SK-N-SH treated with all-trans-retinoic acid at 6 μM for 48 hours (cell line): ENCODE data around the gene SLX4IP.

Source experiments
- ATAC-seq: fragments of 200-7000 bp; cut with Tn5 transposase; 3 replicates; pipeline ENCODE4 v1.9.1; 2020; ENCODE audit warnings: mild to moderate bottlenecking, moderate library complexity
- ARNTL ChIP-seq: fragments of 450-650 bp; formaldehyde crosslinking; IDR thresholded peaks from 2 replicates; pipeline ENCODE4 v1.5.0; 2020; ENCODE audit warnings: low read depth, mild to moderate bottlenecking, moderate library complexity, borderline replicate concordance
- BACH2 ChIP-seq: fragments of 250-450 bp; sonication (Bioruptor Pico); IDR thresholded peaks from 2 replicates; pipeline ENCODE4 v1.9.0; 2021; ENCODE audit warnings: mild to moderate bottlenecking, borderline replicate concordance
- CREB5 ChIP-seq: fragments of 250-450 bp; sonication (Bioruptor Pico); IDR thresholded peaks from 2 replicates; pipeline ENCODE4 v1.5.1; 2020; ENCODE audit warnings: low read depth, mild to moderate bottlenecking, moderate library complexity
- CSDC2 ChIP-seq: fragments of 250-450 bp; sonication (Bioruptor Pico); IDR thresholded peaks from 2 replicates; pipeline ENCODE4 v1.5.0; 2020; ENCODE audit warnings: mild to moderate bottlenecking, moderate library complexity
- CSRNP3 ChIP-seq: fragments of 250-450 bp; sonication (Bioruptor Pico); IDR thresholded peaks from 2 replicates; pipeline ENCODE4 v1.5.1; 2021; ENCODE audit warnings: mild to moderate bottlenecking, moderate library complexity
- ESRRG ChIP-seq: fragments of 250-450 bp; sonication (Bioruptor Pico); IDR thresholded peaks from 2 replicates; pipeline ENCODE4 v1.6.1; 2021; ENCODE audit warnings: mild to moderate bottlenecking
- GLIS3 ChIP-seq: fragments of 250-450 bp; sonication (Bioruptor Pico); IDR thresholded peaks from 2 replicates; pipeline ENCODE4 v1.5.0; 2020; ENCODE audit warnings: mild to moderate bottlenecking, moderate library complexity
- ISL1 ChIP-seq: fragments of 250-450 bp; sonication (Bioruptor Pico); IDR thresholded peaks from 2 replicates; pipeline ENCODE4 v2.1.2; 2022; ENCODE audit warnings: mild to moderate bottlenecking, moderate library complexity
- OSR1 ChIP-seq: fragments of 250-450 bp; sonication (Bioruptor Pico); IDR thresholded peaks from 2 replicates; pipeline ENCODE4 v1.8.0; 2022; ENCODE audit warnings: moderate library complexity, mild to moderate bottlenecking, inconsistent platforms
- PATZ1 ChIP-seq: fragments of 250-450 bp; sonication (Bioruptor Pico); IDR thresholded peaks from 2 replicates; pipeline ENCODE4 v1.8.0; 2020; ENCODE audit warnings: mild to moderate bottlenecking, moderate library complexity, borderline replicate concordance
- POU6F1 ChIP-seq: fragments of 250-450 bp; sonication (Bioruptor Pico); IDR thresholded peaks from 2 replicates; pipeline ENCODE4 v1.8.0; 2021; ENCODE audit warnings: low read depth, mild to moderate bottlenecking, moderate library complexity, borderline replicate concordance
- PPARA ChIP-seq: fragments of 250-450 bp; sonication (Bioruptor Pico); IDR thresholded peaks from 2 replicates; pipeline ENCODE4 v1.5.0; 2020; ENCODE audit warnings: mild to moderate bottlenecking, borderline replicate concordance
- RARB ChIP-seq: fragments of 250-450 bp; sonication (Bioruptor Pico); IDR thresholded peaks from 2 replicates; pipeline ENCODE4 v1.8.0; 2021; ENCODE audit warnings: mild to moderate bottlenecking, moderate library complexity
- SNAI2 ChIP-seq: fragments of 250-450 bp; sonication (Bioruptor Pico); IDR thresholded peaks from 2 replicates; pipeline ENCODE4 v1.5.0; 2020; ENCODE audit warnings: mild to moderate bottlenecking, moderate library complexity
- TCF4 ChIP-seq: fragments of 250-450 bp; sonication (Bioruptor Pico); IDR thresholded peaks from 2 replicates; pipeline ENCODE4 v1.8.0; 2021; ENCODE audit warnings: mild to moderate bottlenecking, moderate library complexity, borderline replicate concordance
- TOX ChIP-seq: fragments of 250-450 bp; sonication (Bioruptor Pico); IDR thresholded peaks from 2 replicates; pipeline ENCODE4 v1.8.0; 2021; ENCODE audit warnings: mild to moderate bottlenecking, moderate library complexity, borderline replicate concordance
- TSHZ2 ChIP-seq: fragments of 250-450 bp; sonication (Bioruptor Pico); IDR thresholded peaks from 2 replicates; pipeline ENCODE4 v1.5.0; 2020; ENCODE audit warnings: mild to moderate bottlenecking, moderate library complexity
- ZC3H10 ChIP-seq: fragments of 250-450 bp; sonication (Bioruptor Pico); IDR thresholded peaks from 2 replicates; pipeline ENCODE4 v1.5.1; 2021; ENCODE audit warnings: mild to moderate bottlenecking, moderate library complexity
- ZFP3 ChIP-seq: fragments of 250-450 bp; sonication (Bioruptor Pico); IDR thresholded peaks from 2 replicates; pipeline ENCODE4 v1.5.0; 2020; ENCODE audit warnings: mild to moderate bottlenecking, moderate library complexity
- ZFP30 ChIP-seq: fragments of 450-650 bp; formaldehyde crosslinking; IDR thresholded peaks from 2 replicates; pipeline ENCODE4 v1.5.0; 2022; ENCODE audit warnings: mild to moderate bottlenecking, moderate library complexity
- ZNF565 ChIP-seq: fragments of 450-650 bp; formaldehyde crosslinking; conservative IDR thresholded peaks from 2 replicates; pipeline ENCODE4 v1.5.0; 2020; ENCODE audit warnings: low read depth, mild to moderate bottlenecking, moderate library complexity
- ZNF70 ChIP-seq: fragments of 450-650 bp; formaldehyde crosslinking; IDR thresholded peaks from 2 replicates; pipeline ENCODE4 v1.5.0; 2020; ENCODE audit warnings: mild to moderate bottlenecking, moderate library complexity
- ZNF8 ChIP-seq: fragments of 450-650 bp; formaldehyde crosslinking; IDR thresholded peaks from 2 replicates; pipeline ENCODE4 v1.5.0; 2020; ENCODE audit warnings: mild to moderate bottlenecking, moderate library complexity

SLX4IP gene

GRCh38 chr20:10508468-10509251 lies 73.6 kb downstream of the SLX4IP start:
- peak; percentile 82 for ATAC-seq
- no peak for TF ChIP-seq RARB (CRISPR knock-in tag)
- TF ChIP-seq ZNF8 (CRISPR knock-in tag), result no peak
- peak; percentile 88 for TF ChIP-seq TSHZ2 (CRISPR knock-in tag)
- TF ChIP-seq ZNF565, result no peak
- no peak for TF ChIP-seq PPARA (CRISPR knock-in tag)
- 0 out of 2 replicates have a peak, but pooled peaks have one; percentile 43 for TF ChIP-seq CREB5 (CRISPR knock-in tag)
- TF ChIP-seq GLIS3, result no peak
- TF ChIP-seq ZFP30, result no peak
- 0 out of 2 replicates have a peak, but pooled peaks have one; percentile 13 for TF ChIP-seq CSRNP3 (CRISPR knock-in tag)
- TF ChIP-seq BACH2 (CRISPR knock-in tag), result no peak
- TF ChIP-seq TCF4, result peak; percentile 59
- TF ChIP-seq POU6F1 (CRISPR knock-in tag), result no peak
- TF ChIP-seq ZFP3 (CRISPR knock-in tag), result no peak
- TF ChIP-seq TOX (CRISPR knock-in tag), result peak; percentile 69; the same call in 1 of the 2 replicates
- peak; percentile 77 for TF ChIP-seq ISL1
- no peak for TF ChIP-seq OSR1 (CRISPR knock-in tag)
- TF ChIP-seq CSDC2, result no peak
- TF ChIP-seq ZC3H10 (CRISPR knock-in tag), result peak; percentile 73; the same call in 1 of the 2 replicates
- TF ChIP-seq ZNF70 (CRISPR knock-in tag), result no peak
- TF ChIP-seq ARNTL (CRISPR knock-in tag), result no peak
- TF ChIP-seq SNAI2, result no peak
- TF ChIP-seq ESRRG (CRISPR knock-in tag), result no peak
- no peak for TF ChIP-seq PATZ1 (CRISPR knock-in tag)

- no peak for ATAC-seq
- TF ChIP-seq ZNF70 (CRISPR knock-in tag) (no peak), PATZ1 (CRISPR knock-in tag) (no peak), ZFP3 (CRISPR knock-in tag) (no peak), POU6F1 (CRISPR knock-in tag) (no peak), ISL1 (no peak), ZFP30 (no peak), ZNF565 (no peak), GLIS3 (no peak), ZC3H10 (CRISPR knock-in tag) (no peak), RARB (CRISPR knock-in tag) (no peak), ESRRG (CRISPR knock-in tag) (no peak), CSDC2 (no peak), PPARA (CRISPR knock-in tag) (no peak)
Observed at GRCh38 chr20:10509376-10509775, 74.3 kb downstream of the SLX4IP start.
